Activated CD8-positive, alpha-beta T cell treated with anti-CD3 and anti-CD28 coated beads for 36 hours (primary cell): ENCODE results near the gene MSMB. TPM values are rescaled to one million over a fixed set of nuclear protein-coding genes. Genes with fewer than 3 reads are reported as not detected.
A peak's percentile ranks its signal among the peaks of the same experiment; 100 is the strongest.

Experiments
- ATAC-seq: fragments of 200-7000 bp; cut with Tn5 transposase; one replicate; pipeline ENCODE4 v1.10.0; 2021; ENCODE audit warnings: mild to moderate bottlenecking, moderate library complexity
- CTCF ChIA-PET: fragments of 350-600 bp; sonication (Branson Sonifier 250); formaldehyde crosslinking; loops from one replicate; lab custom pipeline; 2021; ENCODE audit warnings: antibody characterized with exemption; lab: Charles Lee
- POLR2A ChIA-PET: fragments of 350-600 bp; sonication (Branson Sonifier 250); formaldehyde crosslinking; loops from one replicate; lab custom pipeline; 2021; ENCODE audit warnings: antibody characterized with exemption; lab: Charles Lee
- DNase-seq: peaks from one replicate; pipeline ENCODE4 v3.0.0-alpha.2; 2020
- H3K27ac Mint-ChIP-seq: one replicate; pipeline ENCODE4 v1.8.0; 2021; ENCODE audit warnings: mild to moderate bottlenecking, mixed read lengths
- H3K27me3 Mint-ChIP-seq: one replicate; pipeline ENCODE4 v1.8.0; 2021; ENCODE audit warnings: mixed read lengths
- H3K36me3 Mint-ChIP-seq: one replicate; pipeline ENCODE4 v1.8.0; 2021; ENCODE audit warnings: low read depth, mixed read lengths
- H3K4me1 Mint-ChIP-seq: one replicate; pipeline ENCODE4 v1.8.0; 2021; ENCODE audit warnings: low read depth, mixed read lengths
- H3K4me3 Mint-ChIP-seq: one replicate; pipeline ENCODE4 v1.8.0; 2021; ENCODE audit warnings: mild to moderate bottlenecking, moderate library complexity, mixed read lengths
- H3K9me3 Mint-ChIP-seq: one replicate; pipeline ENCODE4 v1.8.0; 2021; ENCODE audit warnings: mixed read lengths
- intact Hi-C: fragments of 100-400 bp; cut with micrococcal nuclease; formaldehyde crosslinking; loops from one replicate; pipeline ENCODE4 v1.10.0; 2022
- total RNA-seq, 2 experiments: library from RNA; stranded (reverse); gene quantifications; one replicate each; pipeline ENCODE4 v1.2.3, GENCODE V29; 2021
- TF ChIP-seq, protein P1 (sequence below): fragments of 200-600 bp; IDR thresholded peaks from one replicate; pipeline ENCODE4 v1.8.0; 2022; ENCODE audit warnings: antibody characterized with exemption, mild to moderate bottlenecking

MSMB gene
- total RNA-seq, 2 experiments from 2014 or later = not detected

DNA sequence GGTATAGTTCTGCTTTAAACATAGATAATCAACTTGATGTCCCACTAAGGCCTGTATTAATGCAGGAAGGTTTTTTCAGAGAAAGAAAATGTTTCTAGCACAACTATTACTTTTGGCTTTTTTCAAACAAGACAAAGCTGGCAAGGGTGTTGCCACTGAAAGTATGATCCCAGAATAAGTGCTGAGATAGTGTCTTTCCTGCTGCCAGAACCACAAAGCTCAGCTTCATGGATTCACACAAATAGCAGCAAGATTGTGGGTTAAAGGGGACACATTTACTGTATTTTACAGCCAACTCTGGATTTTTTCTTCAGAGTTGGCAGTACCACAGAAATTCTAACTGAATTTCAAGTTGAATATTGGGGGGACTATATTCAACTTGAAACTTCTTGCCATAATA, 20.0 kb downstream of the MSMB start:
- no peak overlapping the region for H3K4me3 Mint-ChIP-seq
- intact Hi-C loops = no loop called here
- TF ChIP-seq, protein P1, sequence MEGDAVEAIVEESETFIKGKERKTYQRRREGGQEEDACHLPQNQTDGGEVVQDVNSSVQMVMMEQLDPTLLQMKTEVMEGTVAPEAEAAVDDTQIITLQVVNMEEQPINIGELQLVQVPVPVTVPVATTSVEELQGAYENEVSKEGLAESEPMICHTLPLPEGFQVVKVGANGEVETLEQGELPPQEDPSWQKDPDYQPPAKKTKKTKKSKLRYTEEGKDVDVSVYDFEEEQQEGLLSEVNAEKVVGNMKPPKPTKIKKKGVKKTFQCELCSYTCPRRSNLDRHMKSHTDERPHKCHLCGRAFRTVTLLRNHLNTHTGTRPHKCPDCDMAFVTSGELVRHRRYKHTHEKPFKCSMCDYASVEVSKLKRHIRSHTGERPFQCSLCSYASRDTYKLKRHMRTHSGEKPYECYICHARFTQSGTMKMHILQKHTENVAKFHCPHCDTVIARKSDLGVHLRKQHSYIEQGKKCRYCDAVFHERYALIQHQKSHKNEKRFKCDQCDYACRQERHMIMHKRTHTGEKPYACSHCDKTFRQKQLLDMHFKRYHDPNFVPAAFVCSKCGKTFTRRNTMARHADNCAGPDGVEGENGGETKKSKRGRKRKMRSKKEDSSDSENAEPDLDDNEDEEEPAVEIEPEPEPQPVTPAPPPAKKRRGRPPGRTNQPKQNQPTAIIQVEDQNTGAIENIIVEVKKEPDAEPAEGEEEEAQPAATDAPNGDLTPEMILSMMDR = no peak
- no peak overlapping the region for H3K27ac Mint-ChIP-seq
- no peak for DNase-seq
- H3K4me1 Mint-ChIP-seq = peaks cover 74% of the 10 kb centered on the region
- no peak for ATAC-seq
- H3K36me3 Mint-ChIP-seq = peaks cover 18% of the 10 kb centered on the region
- CTCF ChIA-PET = interaction anchor here (1.0 to 1.4 kb wide), 3 partner anchors 9 to 18 kb away, joined by 3 read pairs; no protein-coding TSS in a partner anchor
- POLR2A ChIA-PET = no interaction called here
- no peaks in the 10 kb centered on the region for H3K27me3 Mint-ChIP-seq
- H3K9me3 Mint-ChIP-seq = no peaks in the 10 kb centered on the region

DNA sequence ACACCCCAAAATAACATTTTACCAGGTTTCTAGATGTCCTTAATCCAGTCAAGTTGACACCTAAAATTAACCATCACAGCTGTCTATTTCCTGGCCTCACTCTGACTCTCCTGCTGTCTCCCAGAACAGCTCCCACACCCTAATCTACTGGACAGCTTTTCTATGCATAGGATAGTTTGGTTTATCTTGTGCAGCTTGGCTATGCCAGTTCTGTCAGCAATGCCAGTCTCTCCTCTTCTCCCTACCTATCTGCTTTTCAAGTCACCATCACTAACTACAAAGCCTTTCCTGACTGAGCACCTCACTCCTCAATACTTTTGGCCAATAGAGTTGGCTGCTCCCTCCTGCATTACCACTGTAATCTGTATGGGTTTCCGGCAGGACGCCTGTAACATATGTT, 20.7 kb downstream of the MSMB start:
- CTCF ChIA-PET = interaction anchor here (1.0 to 1.4 kb wide), 2 partner anchors 12 to 19 kb away, joined by 3 read pairs; no protein-coding TSS in a partner anchor
- TF ChIP-seq, protein P1 = no peak
- intact Hi-C loops = no loop called here
- POLR2A ChIA-PET = no interaction called here
- Mint-ChIP-seq H3K4me3 (no peak overlapping the region), H3K9me3 (no peaks in the 10 kb centered on the region), H3K27me3 (no peaks in the 10 kb centered on the region), H3K36me3 (peaks cover 18% of the 10 kb centered on the region), H3K27ac (no peak overlapping the region), H3K4me1 (peaks cover 75% of the 10 kb centered on the region)
- DNase-seq (no peak), ATAC-seq (no peak)

DNA sequence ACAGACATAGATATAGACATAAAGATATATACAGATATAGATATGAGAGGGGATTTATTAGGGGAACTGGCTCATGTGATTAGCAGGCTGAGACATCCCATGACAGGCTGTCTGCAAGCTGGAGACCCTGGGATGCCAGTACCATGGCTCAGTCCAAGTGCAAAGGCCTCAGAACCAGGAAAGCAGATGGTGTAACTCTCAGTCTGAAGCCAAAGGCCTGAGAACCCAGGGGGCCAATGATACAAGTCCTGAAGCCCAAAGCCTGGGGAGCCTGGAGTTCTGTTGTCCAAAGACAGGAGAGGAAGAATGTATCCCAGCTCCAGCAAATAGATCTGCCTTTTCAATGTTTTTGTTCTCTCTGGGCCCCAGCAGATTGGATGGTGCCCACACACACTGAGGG, 21.1 kb downstream of the MSMB start:
- peaks cover 18% of the 10 kb centered on the region for H3K36me3 Mint-ChIP-seq
- no peaks in the 10 kb centered on the region for H3K27me3 Mint-ChIP-seq
- TF ChIP-seq, protein P1 = no peak
- ChIA-PET POLR2A (interaction anchor here (0.8 kb wide), 1 partner anchor 20 kb away, joined by 4 read pairs; no protein-coding TSS in a partner anchor), CTCF (interaction anchor here (1.4 to 2.0 kb wide), 2 partner anchors 7 to 19 kb away, joined by 3 to 7 read pairs; no protein-coding TSS in a partner anchor)
- DNase-seq (no peak), ATAC-seq (no peak)
- intact Hi-C loops = no loop called here
- H3K27ac Mint-ChIP-seq = no peak overlapping the region
- peaks cover 80% of the 10 kb centered on the region for H3K4me1 Mint-ChIP-seq
- H3K9me3 Mint-ChIP-seq = no peaks in the 10 kb centered on the region
- H3K4me3 Mint-ChIP-seq = no peak overlapping the region

DNA sequence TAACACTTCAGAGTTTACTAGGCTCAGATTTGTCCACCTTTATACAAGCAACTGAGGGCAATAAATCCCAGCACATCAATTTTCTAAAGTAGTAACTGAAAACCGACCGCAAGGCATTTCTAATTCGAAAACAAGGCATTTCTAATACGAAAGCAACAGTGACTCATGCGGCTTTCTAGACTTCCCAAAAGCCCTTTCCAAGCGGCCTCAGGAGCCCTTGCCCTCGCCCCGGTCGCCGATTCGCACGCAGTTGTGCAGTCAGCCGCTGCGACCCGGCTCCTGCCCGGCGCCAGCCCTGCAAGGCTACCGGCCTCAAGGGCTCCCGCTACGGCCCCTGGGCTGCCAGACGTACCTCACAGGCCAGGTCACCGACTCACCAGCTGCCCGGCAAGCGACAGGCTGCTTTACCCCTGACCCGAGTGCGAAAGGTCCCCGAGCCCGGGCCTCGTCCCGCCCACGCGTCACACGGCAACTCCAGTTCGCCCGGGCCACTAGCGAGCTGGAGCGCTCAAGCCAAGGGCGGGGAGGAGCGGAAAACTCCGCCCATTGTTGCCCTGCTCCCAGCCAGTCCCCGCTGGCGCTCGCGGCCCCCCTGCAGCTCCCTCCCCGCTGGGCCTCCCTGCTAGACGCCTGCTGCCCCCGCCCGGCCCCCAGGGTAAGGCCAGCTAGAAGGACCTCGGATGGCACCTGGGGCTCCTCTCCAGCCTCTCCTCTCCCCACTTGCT, 22.9 kb downstream of the MSMB start:
- ATAC-seq (peak; percentile 97), DNase-seq (peak; percentile 91)
- H3K27me3 Mint-ChIP-seq = no peaks in the 10 kb centered on the region
- TF ChIP-seq, protein P1 = no peak
- H3K36me3 Mint-ChIP-seq = peaks cover 21% of the 10 kb centered on the region
- peak overlapping the region; percentile 86 for H3K27ac Mint-ChIP-seq
- peaks cover 81% of the 10 kb centered on the region for H3K4me1 Mint-ChIP-seq
- ChIA-PET POLR2A (interaction anchor here (0.9 kb wide), 1 partner anchor 19 kb away, joined by 3 read pairs; no protein-coding TSS in a partner anchor), CTCF (interaction anchor here (1.1 to 2.0 kb wide), 3 partner anchors 9 to 207 kb away, joined by 3 to 7 read pairs (median 5); no protein-coding TSS in a partner anchor)
- H3K4me3 Mint-ChIP-seq = peak overlapping the region; percentile 78
- H3K9me3 Mint-ChIP-seq = no peaks in the 10 kb centered on the region
- intact Hi-C loops = no loop called here

DNA sequence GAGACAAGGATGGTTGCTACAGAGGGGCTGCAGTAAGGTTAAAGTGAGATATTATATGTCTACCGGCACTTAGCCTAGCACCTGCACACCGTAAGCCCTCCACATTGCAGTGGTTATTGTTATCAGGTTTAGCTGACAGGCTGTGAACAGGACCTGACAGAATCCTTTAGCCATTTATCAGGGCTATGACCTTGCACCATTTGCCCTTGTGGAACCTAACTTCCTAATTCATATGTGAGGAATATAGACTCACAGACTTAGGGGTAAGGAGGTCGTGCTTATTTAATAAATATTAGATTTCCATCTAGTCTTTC, 25.8 kb downstream of the MSMB start:
- no peaks in the 10 kb centered on the region for H3K9me3 Mint-ChIP-seq
- peaks cover 73% of the 10 kb centered on the region for H3K4me1 Mint-ChIP-seq
- H3K27me3 Mint-ChIP-seq = no peaks in the 10 kb centered on the region
- POLR2A ChIA-PET = interaction anchor here (1.0 to 3.0 kb wide), 2 partner anchors 10 to 13 kb away, joined by 3 to 10 read pairs; no protein-coding TSS in a partner anchor
- CTCF ChIA-PET = interaction anchor here (0.8 to 2.8 kb wide), 4 partner anchors 9 to 785 kb away, joined by 3 to 17 read pairs (median 4); no protein-coding TSS in a partner anchor
- H3K27ac Mint-ChIP-seq = peak overlapping the region; percentile 73
- intact Hi-C loops = no loop called here
- no peak for DNase-seq
- TF ChIP-seq, protein P1 = no peak
- ATAC-seq = no peak
- no peak overlapping the region for H3K4me3 Mint-ChIP-seq
- H3K36me3 Mint-ChIP-seq = peaks cover 21% of the 10 kb centered on the region
